ENCODE results near the gene NUP160.
"Not testable (repeated sequence)": the region's sequence is repeated elsewhere in the genome, so short reads cannot be mapped to it uniquely, and the experiment has no call there.

Gene NUP160, protein sequence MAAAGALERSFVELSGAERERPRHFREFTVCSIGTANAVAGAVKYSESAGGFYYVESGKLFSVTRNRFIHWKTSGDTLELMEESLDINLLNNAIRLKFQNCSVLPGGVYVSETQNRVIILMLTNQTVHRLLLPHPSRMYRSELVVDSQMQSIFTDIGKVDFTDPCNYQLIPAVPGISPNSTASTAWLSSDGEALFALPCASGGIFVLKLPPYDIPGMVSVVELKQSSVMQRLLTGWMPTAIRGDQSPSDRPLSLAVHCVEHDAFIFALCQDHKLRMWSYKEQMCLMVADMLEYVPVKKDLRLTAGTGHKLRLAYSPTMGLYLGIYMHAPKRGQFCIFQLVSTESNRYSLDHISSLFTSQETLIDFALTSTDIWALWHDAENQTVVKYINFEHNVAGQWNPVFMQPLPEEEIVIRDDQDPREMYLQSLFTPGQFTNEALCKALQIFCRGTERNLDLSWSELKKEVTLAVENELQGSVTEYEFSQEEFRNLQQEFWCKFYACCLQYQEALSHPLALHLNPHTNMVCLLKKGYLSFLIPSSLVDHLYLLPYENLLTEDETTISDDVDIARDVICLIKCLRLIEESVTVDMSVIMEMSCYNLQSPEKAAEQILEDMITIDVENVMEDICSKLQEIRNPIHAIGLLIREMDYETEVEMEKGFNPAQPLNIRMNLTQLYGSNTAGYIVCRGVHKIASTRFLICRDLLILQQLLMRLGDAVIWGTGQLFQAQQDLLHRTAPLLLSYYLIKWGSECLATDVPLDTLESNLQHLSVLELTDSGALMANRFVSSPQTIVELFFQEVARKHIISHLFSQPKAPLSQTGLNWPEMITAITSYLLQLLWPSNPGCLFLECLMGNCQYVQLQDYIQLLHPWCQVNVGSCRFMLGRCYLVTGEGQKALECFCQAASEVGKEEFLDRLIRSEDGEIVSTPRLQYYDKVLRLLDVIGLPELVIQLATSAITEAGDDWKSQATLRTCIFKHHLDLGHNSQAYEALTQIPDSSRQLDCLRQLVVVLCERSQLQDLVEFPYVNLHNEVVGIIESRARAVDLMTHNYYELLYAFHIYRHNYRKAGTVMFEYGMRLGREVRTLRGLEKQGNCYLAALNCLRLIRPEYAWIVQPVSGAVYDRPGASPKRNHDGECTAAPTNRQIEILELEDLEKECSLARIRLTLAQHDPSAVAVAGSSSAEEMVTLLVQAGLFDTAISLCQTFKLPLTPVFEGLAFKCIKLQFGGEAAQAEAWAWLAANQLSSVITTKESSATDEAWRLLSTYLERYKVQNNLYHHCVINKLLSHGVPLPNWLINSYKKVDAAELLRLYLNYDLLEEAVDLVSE (N-terminal part only)

GRCh38 chr11:47847892-47848699, at the start of gene NUP160:
Gene NUP160 (minus strand): TSS chr11:47848350. CDS start chr11:47848318, 32 bp downstream.
- DNase-seq (ENCODE audit: low spot score), result peak; percentile 73

GRCh38 chr11:47896199-47896598, 48.0 kb upstream of the NUP160 start:
- DNase-seq (ENCODE audit: low spot score), result no peak

GRCh38 chr11:47895035-47895434, 46.9 kb upstream of the NUP160 start:
- DNase-seq (ENCODE audit: low spot score), result no peak

- DNase-seq (ENCODE audit: low spot score), result not testable (repeated sequence)
These were observed 44.6 kb upstream of the NUP160 start for GRCh38 chr11:47892546-47893276.

DNA sequence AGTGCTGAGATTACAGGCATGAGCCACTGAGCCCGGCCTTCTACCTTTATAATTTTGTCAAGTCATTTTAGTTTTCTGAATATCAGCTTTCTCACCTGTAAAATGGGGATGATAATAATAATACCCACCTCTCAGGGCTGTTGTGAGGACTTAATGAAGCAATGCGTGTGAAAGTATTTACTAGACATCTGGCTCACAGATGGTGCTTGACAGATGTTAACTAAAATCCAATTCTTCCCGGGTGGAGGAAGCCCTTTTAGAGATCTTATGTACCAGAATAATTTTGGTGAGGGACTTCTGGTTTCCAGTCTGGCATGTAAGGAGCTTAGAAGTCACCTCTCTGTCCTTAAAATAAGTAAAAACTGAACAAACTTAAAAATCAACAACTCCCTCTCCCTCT, 43.7 kb upstream of the NUP160 start:
- no peak for DNase-seq (ENCODE audit: low spot score)

- DNase-seq (ENCODE audit: low spot score), result no peak
These were observed 41.7 kb upstream of the NUP160 start for GRCh38 chr11:47889714-47890441.

- DNase-seq (ENCODE audit: low spot score), result no peak
These were observed 39.9 kb upstream of the NUP160 start for GRCh38 chr11:47887910-47888569.

GRCh38 chr11:47886096-47886495, 37.9 kb upstream of the NUP160 start:
- DNase-seq (ENCODE audit: low spot score), result no peak

DNA sequence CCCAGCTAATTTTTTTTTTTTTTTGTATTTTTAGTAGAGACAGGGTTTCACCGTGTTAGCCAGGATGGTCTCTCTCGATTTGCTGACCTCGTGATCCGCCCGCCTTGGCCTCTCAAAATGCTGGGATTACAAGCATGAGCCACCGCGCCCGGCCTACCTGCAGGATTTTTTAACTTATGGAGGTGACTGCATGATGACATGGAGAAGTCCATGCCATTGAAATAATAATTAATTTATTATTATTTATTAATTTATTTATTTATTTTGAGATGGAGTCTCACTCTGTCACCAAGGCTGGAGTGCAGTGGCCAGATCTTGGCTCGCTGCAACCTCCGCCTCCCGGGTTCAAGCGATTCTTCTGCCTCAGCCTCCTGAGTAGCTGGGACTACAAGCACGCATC, 34.3 kb upstream of the NUP160 start:
- not testable (repeated sequence) for DNase-seq (ENCODE audit: low spot score)

DNA sequence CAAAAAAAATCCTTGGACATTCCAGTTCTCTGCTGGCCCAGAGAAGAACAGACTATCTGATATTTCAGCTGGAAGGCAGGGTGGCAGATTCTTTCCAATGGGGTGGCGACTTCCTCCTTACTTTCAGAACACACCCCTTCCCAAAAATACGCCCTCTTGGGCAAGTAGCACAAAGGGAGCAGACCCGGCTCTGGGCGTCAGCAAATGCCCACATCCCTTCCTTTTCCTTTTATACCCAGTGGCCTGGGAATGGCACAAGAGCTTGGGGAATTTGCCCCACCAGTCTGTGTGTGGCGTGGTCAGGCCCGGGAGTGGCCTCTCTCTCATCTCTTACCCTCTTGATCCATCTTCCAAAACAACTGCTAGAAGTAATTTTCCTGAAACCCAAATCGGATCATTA, 33.0 kb upstream of the NUP160 start:
- no peak for DNase-seq (ENCODE audit: low spot score)

- DNase-seq (ENCODE audit: low spot score), result no peak
These were observed 31.4 kb upstream of the NUP160 start for GRCh38 chr11:47879259-47880158.

DNA sequence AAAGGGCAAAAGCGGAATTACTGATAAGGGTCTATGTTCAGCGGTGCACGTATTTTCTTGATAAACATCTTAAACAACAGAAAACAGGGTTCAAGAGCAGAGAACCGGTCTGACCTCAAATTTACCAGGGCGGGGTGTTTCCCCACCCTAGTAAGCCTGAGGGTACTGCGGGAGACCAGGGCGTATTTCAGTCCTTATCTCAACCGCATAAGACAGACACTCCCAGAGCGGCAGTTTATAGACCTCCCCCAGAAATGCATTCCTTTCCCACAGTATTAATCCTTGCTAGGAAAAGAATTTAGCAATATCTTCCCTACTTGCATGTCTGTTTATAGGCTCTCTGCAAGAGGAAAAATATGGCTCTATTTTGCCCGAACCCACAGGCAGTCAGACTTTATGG, 27.7 kb upstream of the NUP160 start:
- not testable (repeated sequence) for DNase-seq (ENCODE audit: low spot score)

GRCh38 chr11:47870404-47870803, 22.3 kb upstream of the NUP160 start:
- DNase-seq (ENCODE audit: low spot score), result no peak

GRCh38 chr11:47869544-47870393, 21.6 kb upstream of the NUP160 start:
- DNase-seq (ENCODE audit: low spot score), result no peak

DNA sequence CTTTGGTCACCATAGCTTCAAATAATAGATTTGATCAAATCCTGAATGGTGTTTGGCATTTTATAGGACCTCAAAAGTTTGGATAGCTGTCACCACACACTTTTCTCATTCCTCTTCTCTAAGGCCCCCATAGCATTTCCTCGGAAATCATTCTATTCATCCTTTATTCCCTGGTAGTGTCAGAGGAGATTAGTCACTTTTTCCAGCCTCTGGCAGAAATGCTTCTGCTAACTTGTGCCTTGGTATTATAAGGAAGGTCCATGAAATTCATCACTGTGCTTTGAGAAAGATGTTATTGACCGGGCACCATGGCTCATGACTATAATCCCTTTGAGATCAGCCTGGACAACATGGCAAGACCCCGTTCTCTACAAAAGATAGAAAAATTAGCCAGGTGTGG, 19.7 kb upstream of the NUP160 start:
- no peak for DNase-seq (ENCODE audit: low spot score)

- DNase-seq (ENCODE audit: low spot score), result not testable (repeated sequence)
These were observed 18.7 kb upstream of the NUP160 start for GRCh38 chr11:47866892-47867291.

DNA sequence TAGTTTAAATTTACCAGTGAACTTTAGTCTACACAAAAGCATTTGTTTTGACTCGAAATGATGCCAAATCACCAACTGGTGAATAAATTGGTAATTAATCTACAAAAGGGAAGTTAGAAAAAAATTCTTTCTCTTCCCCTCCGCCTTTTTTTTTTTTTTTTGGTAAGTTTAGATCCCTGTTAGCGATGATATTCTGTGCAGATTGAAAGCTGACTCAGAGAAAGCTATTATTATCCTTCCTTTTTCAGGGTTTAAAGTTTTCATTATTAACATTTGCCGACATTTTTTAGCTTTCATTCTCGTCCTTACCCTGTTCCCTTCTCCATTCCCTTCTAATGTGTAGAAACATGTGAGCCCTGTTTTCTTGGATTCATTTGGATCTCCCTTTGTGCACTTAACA, 16.8 kb upstream of the NUP160 start:
- DNase-seq (ENCODE audit: low spot score), result no peak

Measured in RKO (cell line).